ENCODE data around the gene TMEM169. TPM values are rescaled to one million over a fixed set of nuclear protein-coding genes. Genes with fewer than 3 reads are reported as not detected.

TMEM169 gene, protein sequence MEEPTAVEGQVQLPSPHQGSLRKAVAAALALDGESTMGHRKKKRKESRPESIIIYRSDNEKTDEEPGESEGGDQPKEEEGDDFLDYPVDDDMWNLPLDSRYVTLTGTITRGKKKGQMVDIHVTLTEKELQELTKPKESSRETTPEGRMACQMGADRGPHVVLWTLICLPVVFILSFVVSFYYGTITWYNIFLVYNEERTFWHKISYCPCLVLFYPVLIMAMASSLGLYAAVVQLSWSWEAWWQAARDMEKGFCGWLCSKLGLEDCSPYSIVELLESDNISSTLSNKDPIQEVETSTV
- 1.5 TPM for total RNA-seq

DNA sequence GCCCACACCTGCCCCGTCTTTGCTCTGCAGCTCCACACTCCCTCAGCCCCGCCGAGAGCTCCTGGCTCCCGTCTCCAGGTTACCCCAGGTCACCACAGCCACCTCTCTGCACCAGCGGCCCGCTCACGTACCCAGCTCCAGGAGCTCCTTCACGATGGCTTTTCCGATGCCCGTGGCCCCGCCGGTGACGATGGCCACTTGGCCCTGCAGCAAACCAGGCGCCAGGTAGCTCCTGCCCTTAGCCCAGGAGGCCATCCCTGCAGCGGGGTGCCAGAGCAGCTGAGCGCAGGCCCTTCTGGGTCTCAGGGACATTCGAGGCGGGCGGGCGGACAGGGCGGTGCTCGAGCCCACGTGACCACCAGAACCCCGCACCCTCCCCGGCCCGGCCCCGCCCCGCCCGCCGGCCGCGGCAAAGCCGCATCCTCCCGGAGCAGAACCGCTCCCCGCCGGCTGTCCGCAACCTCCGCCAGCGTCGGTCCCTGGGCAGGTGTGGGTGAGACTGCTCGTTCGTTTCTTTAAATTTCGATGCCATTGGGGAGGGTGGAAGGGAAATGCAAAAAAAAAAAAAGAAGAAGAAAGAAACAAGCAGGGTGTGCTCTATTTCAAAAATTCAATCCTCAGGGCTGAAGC is at the start of gene TMEM169, which contains the start of gene PECR:
TSS of gene TMEM169 (plus strand) at position 433 of the 630 bp plus-strand sequence. CDS start 14,045 bp downstream, outside the sequence.
TSS of gene PECR (minus strand) at position 323 of the 630 bp plus-strand sequence. CDS start at position 255, 68 bp downstream.
- ATAC-seq, result peak; percentile 90
- DNase-seq (ENCODE audit: low spot score), result peak; percentile 95

DNA sequence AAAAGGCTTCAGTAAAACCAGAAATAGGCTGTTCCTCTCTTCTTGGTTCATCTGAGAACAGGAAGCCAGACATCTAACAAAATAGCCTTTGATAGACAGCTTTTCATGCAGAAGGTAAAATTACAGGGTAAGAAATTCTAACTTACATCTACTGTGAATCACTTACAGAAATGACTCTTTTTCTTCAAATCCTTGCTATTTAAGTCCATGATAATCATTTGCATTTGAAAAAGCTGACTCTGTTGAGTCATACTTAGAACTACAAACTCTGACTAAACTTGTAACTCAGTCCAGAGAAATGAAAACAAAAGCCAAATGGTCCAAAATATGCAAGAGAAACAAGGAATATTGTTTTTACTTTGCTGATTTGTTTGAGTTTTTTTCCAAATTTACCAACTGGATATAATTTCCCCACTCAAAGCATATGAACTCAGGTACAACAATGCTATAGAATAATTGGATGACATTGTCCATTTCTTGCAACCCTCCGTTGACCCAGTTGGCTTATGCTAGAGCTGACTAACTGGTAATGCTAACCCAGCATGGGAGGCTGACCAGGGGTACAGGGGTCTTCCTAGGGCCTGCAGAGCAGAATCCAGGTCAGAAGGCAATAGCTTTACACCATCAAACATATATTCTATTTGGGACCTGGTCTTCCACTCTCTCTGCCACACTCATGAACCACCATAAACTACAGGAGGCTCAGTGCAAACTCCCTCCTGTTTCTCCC is 49.6 kb upstream of the TMEM169 start:
- DNase-seq (ENCODE audit: low spot score), result no peak
- ATAC-seq, result no peak

DNA sequence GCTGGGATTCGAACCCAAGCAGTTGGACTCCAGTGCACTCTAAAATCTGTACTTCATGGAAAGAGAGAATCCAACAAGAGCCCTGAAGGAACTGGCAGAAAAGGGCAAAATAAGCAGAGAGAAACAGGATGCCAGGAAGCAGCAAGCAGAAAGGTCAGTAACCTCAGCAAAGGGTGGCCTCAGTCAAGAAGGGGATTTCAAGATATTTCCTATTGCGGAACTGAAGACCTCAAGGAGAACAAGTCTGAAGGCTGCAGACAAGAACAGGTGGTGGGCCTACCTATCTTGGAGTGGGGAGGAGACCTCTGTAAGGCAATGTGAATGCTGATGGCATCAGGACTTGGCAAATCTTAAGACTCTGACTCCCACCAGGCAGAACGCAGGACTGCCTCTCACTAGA is 48.3 kb upstream of the TMEM169 start:
- ATAC-seq (no peak), DNase-seq (ENCODE audit: low spot score) (no peak)

DNA sequence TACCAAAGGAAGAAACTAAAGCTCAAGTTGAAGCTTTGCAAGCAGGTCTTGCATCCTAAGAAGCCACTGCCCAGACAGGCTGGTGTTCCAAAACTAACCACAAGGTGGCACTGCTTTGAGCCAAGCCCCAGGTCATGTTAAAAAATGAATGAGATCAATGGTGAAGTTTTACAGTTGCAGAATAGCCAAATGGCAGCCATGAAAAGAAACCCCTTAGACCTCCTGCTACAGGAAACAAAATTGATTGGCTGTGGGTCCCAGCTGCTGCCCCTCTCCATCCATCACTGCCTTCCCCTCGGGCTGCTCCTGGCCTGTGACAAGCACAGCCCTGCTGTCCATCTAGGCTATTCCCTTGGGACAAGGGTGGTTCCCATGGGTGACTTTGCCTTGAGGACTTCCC is 47.7 kb upstream of the TMEM169 start:
- DNase-seq (ENCODE audit: low spot score) (peak; percentile 61), ATAC-seq (peak; percentile 75)

DNA sequence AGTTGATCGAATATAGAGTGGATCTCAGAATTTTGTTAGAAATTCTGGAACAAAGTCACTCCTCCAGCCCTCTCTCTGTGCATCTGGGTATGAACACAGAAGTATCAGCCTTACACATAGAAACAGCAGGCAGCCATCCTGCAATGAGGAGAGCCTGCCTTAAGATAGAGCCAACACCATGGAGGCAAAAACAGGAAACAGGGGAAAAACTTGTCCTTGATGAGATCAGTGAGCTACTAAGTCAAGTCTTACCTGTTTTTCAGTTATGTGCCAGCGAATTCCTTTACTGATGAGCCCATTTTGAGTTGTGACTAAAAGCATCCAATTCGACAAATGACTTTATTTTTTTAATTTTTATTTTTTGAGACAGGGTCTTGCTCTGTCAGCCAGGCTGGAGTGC is 41.8 kb upstream of the TMEM169 start:
- ATAC-seq (no peak), DNase-seq (ENCODE audit: low spot score) (no peak)

DNA sequence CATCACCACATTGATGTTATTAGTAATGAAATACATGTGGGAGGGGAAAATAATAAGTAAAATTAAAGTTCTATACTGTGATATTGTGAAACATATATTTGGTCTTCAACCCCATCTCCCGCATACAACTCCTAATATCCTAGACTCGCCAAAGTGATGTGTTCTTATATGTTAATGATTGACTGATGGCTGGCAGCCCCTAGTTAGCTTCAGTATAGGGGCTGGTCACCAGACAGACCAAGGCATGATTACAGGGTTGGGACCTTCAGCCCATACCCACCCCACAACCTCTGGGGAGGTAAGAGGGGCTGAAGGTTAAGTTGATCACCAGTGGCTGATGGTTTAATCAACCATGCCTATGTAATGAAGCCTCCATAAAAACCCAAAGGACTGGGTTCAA is 40.3 kb upstream of the TMEM169 start:
- peak; percentile 71 for ATAC-seq
- no peak for DNase-seq (ENCODE audit: low spot score)

DNA sequence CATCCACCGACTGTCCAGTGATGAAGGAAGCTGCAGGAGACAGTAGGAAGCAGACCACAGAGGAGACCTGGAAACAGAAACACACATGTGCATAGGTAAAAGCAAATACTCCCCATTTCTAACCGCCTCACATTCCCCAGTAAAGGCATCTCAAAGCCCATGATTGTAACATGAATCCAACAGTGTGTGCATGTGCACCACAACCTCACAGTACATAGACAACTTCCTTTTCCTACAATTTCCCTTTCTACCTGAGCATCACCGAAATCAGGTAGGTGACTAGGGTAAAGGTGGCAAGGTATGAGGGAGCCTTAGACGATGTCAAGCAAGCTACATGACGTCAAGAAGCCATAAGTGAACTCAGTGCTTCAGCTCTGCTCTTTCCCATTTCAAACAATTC is 37.8 kb upstream of the TMEM169 start:
- ATAC-seq (no peak), DNase-seq (ENCODE audit: low spot score) (no peak)

DNA sequence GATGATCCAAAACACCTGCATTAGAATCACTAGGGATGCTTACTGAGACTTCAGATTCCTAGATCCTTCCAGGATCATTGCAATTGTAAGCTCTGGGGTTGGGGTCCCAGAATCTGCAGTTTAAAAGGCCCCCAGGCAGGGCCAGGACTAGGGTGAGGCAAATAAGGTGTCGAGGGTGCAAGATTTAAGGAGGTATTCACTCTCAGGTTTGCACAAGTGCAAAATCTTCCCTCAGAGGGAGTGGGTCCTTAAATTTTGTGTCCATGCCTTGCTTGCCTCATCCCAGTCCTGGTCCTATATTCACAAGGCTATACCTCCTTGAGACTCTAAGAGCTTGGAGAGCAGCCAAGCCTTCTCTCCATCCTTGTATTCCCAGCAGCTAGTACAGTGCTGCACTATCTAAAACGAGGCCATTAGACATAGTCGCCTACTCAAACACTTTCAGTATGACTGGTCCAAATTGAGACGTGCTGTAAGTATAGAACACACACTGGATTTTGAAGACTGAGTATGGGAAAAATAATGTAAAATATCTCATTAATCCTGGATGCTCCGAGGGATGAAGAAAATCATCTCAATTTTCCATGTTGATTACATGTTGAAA is 36.7 kb upstream of the TMEM169 start:
- no peak for ATAC-seq
- DNase-seq (ENCODE audit: low spot score), result no peak

DNA sequence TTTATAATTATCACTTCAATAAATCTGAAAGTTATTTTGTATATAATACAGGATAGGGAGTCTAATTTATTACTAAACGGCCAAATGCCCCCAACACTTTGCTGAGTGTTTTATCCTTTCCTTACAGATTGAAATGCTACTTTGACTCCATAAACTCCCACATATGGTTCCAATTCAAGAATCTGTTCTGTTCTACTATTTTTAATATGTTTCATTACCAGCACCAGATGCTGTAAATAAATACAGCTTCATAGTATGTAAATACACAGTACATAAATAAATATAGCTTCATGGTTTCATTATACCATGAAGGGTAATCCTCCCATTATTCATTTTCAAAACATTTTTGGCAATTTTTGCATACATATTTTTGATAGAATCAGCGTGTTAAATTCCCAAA is 34.3 kb upstream of the TMEM169 start:
- no peak for ATAC-seq

DNA sequence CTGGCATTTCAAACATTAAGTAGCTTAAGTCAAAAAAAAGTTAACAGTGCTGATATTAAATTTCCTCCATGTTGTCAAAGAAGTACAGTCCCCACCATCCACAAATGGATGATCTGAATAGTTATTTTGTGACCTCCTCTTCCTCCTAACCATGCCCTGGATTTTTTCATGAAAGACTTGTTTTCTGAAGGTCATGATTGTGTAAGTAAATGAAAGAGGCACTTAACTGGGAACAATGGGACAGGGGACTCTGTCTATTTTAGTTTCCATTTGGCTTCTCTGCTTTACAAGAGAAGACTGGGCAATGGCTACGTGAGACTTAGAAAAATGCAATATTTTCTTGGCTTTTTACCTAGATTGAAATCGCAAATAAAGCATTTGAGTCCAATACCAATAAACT is 32.3 kb upstream of the TMEM169 start:
- no peak for ATAC-seq
- no peak for DNase-seq (ENCODE audit: low spot score)

More for the DNA sequence above, 34.3 kb upstream of the TMEM169 start:
- DNase-seq (ENCODE audit: low spot score), result no peak

DNA sequence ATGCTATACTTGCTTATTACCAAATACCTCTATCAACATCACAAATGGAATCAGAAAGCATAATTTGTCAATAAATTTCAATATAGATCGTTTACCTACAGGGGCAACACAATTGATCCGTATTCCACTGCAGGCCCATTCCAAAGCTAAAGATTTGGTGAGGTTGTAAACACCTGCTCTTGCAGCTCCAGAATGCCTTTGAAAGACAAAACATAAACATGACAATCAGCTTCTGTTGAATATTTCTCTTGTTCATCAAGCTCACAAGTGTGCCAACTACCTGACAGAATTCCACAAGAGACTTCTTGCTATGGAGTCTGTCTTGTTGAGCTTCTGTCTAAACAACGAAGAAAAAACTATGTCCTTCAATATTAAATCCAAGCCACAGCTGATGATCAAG is 30.4 kb upstream of the TMEM169 start:
- ATAC-seq (no peak), DNase-seq (ENCODE audit: low spot score) (no peak)

DNA sequence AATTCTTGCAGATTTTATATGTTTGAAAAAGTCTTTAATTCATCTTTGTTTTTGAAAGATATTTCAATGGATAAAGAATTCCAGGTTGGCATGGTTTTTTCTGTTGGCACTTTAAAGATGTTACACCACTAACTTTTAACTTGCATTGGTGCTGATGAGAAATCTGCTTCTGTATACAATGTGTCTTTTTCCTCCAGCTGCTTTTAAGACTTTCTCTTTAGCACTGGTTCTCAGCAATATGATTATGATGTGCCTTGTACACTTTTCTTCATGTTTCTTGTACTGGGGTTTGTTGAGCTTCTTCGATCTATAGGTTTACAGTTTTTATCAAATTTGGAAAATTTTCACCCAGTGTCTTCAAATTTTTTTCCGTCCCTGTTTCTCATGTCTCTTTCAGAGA is 29.3 kb upstream of the TMEM169 start:
- DNase-seq (ENCODE audit: low spot score), result no peak
- no peak for ATAC-seq

DNA sequence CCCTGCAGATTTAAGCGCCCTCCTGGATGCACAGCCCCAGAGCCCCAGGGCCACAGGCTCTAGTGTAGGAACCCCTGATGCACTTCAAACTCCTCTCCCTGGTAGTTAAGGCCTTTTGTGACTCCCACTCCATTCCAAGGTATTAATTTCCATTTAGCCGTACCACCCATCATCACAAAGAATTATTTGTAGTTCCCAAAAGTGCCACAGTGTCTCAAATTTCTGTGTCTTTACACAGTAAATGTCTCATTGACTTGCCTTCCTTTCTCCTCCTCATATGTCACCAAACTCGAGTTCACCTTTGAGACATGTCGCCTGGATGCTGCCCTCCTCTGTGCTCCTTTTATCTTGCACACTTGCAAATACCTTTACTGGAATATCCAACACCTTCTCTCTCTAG is 26.0 kb upstream of the TMEM169 start:
- ATAC-seq (no peak), DNase-seq (ENCODE audit: low spot score) (no peak)

DNA sequence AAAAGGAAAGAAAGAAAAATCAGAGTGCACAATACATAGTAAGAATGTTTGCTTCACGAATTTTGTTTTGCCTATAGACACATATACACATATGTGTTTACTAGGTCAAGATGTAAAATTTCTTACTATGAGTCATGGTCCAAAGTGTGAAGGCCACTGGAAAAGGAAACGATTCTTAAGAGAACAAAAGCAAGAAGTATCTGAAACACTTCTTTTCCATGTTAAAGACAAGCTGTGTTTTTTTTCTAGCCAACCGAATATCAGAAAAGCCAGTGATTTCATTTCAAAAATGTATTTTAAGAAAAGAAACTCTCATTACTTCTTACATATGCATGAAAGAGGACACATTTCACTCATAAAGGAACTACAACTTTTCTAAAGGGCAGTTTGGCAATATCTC is 25.0 kb upstream of the TMEM169 start:
- no peak for DNase-seq (ENCODE audit: low spot score)
- no peak for ATAC-seq

DNA sequence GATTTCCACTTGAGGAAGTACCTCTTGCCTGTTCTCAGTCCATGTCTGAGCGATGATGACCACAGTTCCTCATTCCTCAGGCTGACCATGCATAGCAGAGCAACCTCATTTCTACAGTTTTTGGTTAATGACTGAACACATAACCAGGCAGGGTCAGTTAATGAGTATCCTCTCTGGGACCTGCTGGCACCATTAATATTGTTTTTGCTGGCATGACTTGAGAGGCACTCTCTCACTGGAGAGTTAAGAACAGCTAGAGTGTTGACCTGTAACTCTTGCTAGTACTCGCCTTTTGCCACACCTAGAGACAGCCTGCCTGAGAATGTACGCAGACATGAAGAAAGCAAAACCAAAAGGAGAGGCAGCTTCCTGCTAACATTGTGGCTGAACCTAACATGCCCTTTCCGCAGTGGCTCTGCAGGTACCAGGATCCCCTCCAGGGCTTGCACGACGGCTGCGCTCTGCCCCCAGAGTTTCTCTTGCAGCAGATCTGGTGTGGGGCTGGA is 24.0 kb upstream of the TMEM169 start:
- ATAC-seq, result peak; percentile 88
- peak; percentile 76 for DNase-seq (ENCODE audit: low spot score)

DNA sequence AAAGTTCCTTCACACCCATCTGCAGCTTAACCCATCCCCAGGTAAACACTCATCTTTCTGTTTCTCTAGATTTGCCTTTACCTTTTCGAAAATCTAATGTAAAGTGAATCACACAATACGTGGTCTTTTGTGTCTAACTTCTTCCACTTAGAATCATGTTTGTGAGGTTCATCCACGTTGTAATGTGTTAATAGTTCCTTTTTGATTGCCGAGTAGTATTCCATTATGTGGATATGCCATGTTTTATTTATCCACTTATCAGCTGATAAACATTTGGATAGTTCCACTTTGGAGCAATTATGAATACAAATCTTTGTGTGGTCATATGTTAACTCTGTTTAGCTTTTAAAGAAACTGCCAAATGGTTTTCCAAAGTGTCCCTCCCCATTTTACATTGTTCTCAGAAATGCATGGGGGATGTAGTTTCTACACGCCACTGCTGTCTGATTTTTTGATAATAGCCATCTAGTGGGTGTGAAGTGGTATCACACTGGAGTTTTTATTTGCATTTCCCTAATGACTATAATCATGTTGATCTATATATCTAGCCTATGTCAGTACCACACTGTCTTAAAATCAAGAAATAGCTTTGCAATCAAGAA is 22.4 kb upstream of the TMEM169 start:
- no peak for DNase-seq (ENCODE audit: low spot score)
- ATAC-seq, result no peak

DNA sequence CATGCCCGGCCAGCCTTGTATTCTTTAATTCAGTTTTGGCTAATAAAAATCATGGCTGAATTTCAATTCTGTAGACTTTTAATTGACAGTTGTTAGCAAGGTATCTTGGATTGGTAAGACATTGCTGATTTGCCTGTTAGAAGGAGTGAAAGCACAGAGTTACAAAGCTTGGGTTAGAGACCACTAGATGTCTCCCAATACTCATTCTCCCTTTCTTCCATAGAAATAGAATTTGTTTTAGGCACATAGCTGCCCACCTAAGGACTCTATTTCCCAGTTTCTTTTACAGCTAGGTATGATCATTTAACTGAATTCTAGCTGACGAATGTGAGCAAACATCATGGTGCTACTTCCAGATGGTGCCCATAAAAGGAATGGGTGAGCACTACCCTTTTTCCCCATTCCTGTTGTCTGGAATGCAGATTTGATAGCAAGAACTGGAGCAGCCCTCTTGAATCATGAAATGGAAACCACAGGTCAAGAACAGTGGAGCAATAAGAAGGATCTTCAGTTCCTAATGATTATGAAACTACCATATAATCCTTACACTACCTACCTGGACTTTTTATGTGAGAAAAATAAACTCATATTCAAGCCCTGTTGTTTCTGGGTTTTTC is 17.6 kb upstream of the TMEM169 start:
- no peak for DNase-seq (ENCODE audit: low spot score)

DNA sequence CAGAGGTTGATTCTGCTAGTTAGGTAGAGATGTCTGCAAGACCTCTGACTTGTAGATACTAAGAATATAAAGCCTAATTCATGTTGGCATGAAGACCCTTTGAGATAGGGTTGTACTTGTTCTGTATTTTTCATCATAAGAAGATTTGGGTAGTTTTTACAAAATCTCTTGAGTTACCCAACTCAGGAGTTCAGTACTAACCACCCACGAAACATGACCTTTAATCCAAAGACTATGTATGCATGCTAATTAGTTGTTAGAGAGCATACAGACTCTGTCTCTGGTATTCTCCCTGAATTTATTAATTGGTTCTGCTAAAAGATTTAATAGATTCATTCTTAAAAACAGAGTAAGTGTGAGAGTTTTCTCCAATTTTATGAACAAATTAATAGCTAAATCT is 17.1 kb upstream of the TMEM169 start:
- ATAC-seq, result no peak
- DNase-seq (ENCODE audit: low spot score), result no peak

More for the DNA sequence above, 17.6 kb upstream of the TMEM169 start:
- no peak for ATAC-seq

DNA sequence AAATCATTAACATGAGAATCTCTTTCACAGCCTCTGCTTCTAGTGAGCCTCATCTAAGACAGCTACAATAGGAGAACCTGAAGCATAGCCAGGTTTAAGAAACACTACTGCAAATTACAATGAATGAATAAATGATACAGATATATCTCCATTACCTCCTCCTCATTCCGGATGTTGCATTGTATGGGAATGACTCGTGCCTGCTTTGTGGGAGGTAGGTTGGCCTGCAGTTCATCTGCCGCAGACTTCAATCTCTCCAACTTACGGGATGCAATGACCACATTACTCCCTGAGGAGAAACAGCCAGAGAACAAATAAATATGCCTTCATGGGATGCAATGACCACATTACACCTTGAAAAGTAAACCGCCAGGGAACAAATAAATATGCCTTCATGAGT is 15.5 kb upstream of the TMEM169 start:
- DNase-seq (ENCODE audit: low spot score) (no peak), ATAC-seq (peak; percentile 34)

DNA sequence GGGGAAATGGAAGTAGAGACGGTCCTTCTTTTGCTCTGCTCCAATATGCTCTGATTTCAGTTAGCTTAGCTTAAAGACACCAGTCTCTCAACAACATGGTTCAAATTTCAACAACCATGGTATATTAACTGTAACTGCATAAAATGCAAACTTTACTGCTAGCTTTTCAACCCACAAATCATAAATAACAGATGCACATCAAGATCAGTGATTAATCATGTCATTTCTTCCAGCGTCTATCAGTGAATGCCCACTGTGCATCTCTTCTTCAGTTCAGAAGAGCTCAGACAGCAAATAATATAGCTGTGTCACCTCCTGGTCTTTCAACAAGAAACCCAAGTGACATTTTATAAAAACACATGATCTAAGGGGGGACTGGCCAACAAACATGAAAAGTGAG is 12.7 kb upstream of the TMEM169 start:
- no peak for ATAC-seq
- no peak for DNase-seq (ENCODE audit: low spot score)
